HG03460 (cell line): Measurements from ENCODE around the gene MYH9.
"Not testable (repeated sequence)": the region's sequence is repeated elsewhere in the genome, so short reads cannot be mapped to it uniquely, and the experiment has no call there.

Source experiments
- ATAC-seq: cut with Tn5 transposase; IDR thresholded peaks from one replicate; pipeline ENCODE4 v1.9.1; 2021; ENCODE audit not compliant: unreplicated experiment

MYH9 gene

DNA sequence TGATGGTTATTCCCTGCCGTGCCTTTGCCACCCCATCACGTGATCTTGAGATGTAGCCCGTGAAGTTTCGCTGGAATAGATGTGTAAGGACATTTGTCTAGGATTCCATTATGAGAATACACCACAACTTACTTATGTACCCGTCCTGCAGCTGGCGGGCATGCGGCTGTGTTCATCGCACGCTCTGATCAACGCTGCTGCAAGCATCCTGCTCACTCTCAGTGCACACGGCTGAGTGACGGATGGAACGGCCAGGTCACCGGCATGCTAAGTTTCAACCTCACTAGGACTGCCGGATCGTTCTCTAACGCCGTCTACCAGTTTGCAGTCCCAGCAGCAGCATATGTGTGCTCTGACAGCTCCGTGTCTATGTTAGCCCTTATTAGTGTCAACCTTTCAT, 90.2 kb downstream of the MYH9 start:
- no peak for ATAC-seq

DNA sequence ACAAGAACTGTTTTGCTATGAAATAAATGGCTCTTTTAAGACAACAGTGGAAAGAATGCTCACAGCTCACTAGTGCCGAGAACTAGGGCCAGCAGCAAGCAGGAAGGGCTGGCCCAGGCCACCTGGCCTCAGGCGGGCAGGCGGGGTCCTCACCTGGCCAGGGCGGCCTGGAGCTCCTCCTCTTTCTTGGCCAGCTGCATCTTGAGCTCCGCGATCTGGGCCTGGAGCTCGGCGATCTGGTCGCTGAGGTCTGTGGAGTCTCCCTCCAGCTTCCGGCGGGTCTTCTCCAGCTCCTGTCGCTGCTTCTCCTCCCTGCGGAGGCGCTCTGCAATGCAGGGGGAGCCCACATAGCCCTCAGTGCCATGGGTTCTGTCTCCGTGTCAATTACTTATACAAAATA, 91.1 kb downstream of the MYH9 start:
- ATAC-seq = no peak

DNA sequence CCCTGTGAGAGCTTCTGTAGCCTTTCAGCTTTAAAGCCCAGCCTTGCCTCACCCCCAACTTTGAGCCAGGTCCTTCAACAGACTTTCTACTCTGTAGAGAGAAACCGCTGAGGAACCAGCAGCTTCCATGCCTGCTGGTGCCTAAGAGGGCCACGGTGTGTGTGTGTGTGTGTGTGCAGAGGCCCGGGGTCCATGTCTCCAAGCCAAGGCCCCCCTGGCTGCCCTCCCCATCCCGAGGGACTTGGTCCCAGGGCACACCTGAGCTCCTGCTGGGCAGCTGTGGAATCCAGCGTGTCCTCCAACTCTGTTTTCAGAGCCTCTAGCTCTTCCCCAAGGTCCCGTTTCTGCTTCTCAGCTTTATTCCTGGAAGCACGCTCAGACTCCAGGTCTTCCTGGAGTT, 92.5 kb downstream of the MYH9 start:
- ATAC-seq = no peak

DNA sequence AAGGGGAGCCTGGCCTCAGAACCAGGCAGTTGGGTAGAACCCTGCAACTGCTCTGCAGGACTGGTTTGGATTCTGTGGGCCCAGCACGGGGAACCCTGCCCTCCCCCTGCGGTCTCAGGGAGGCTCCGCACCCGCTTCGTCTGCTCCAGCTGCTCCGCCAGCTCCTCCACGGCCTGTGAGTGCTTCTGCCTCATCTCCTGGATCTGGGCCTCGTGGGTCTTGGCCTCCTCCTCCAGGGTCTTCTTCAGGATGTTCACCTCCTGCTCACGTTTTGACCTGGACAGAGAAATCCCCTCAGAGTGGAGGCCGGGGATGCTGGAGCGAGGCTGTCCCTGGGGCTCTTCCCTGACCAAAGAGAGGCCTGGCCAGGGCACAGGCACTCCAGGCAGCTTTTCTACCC, 93.0 kb downstream of the MYH9 start:
- ATAC-seq = no peak

DNA sequence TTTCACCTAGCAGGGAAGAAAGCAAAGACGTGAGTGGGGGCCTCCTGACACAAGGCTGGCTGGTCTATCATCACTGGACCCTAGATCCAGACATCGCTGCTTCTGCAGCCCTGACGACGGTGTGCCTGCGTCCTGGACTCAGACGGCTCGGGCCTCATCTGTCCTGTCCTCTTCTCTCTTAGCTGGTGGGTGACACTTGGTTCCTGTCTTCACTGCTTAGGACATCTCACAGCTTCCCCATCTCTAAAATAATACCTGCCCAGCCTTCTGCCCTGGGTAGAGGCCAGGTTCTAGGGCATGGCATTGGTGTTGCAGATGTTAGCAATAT, 93.5 kb downstream of the MYH9 start:
- no peak for ATAC-seq

DNA sequence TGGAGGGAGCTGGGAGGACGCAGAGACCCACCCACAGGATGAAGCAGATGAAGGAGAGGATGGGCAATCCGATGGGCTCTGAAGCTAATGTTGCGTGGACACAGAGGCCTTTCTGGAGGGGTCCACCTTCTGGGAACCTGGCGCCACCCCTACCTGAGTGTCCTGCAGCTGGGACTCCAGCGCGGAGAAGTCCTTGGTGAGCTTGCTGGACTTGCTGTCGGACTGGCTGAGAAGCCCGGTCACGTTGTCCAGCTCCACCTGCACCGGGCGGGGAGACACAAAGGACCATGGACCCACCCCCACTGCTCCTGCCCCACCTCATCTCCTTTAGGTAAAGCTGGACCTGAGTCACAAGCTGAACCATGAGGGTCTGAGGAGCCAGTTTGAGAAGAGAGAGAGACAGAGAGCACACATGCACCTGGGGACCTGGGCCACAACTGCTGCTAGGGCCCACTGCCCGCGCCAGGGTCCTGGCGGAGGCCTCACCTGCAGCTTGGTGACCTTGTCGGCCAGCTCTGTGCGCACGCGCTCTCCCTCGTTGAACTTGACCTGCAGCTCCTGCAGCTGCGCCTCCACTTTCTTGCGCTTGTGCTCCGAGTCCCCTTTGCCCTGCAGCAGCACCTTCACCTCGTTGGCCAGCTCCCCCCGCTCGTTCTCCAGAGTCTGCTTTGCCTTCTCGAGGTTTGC, 94.0 kb downstream of the MYH9 start:
- ATAC-seq = no peak

DNA sequence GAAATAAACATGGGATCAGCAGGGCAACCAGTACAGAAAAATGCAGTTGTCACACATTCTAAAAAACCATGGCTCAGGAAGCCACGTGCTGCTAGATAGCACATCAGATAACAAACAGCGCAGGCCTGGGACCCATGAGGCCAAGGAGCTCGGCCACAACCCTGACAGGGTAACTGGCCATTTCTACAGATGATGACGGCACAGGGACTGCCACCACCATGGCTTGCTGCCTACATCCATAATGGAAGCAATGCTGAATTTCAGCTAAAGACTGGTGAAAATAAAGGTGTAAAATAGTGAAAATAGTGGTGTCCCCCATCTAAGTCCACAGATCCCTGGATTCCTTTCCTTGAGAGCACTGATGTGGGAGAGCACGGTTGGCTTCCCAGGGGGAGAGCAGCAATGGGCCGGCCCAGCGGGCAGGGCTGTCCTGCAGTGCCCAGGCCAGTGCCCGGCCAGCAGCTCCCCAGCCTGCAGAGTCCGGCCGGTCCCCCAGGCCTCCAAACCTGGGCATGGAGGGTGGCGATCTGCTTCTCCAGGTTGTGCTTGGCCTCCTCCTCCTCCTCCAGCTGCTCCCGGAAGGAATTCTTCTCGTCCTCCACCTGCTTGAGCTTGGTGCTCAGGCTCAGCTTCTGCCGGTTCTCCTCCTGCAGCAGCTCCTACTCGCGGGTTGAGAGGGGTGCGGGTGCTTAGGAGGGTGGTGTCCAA, 94.8 kb downstream of the MYH9 start:
- ATAC-seq = no peak

DNA sequence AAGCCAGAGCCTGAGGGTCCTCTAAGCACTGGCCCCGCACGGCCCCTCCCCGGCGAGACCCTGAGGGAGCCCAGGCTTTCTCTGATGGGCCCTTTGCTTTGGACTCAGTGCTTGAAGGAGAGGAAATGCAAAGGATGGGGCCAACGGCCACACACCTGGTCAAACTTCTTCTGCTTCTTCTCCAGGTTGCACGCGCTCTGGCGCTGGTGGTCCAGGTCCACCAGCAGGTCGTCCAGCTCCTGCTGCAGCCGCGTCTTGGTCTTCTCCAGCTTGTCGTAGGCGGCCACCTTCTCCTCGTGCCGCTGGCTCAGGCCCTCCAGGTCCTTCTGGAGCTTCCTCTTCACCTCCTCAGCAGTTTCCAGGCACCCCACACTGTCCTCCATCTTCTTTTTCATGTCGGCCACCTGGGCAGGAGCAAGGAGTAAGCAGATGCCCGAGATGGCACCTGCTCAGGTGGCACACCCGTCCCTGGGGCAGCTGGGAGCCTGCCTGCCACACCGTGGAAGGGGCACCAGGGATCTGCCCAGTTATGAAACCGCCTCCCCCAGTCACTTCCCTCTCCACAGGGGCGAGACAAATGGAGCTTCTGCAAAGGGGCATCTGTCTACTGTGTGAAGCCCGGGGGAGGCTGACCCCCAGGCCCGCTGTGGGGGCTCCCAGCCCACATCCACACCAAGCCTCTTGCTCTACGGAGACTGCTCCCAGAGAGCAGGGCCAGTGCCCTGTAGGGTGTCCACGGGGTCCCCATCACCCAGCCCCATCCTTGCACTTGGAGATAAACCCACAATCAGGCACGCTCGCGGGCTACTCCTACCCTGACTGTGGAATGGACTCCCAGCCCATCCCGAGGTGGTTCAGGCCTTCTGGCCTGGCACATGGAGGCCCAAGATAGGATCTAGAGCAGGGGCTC, 95.7 kb downstream of the MYH9 start:
- ATAC-seq = no peak

DNA sequence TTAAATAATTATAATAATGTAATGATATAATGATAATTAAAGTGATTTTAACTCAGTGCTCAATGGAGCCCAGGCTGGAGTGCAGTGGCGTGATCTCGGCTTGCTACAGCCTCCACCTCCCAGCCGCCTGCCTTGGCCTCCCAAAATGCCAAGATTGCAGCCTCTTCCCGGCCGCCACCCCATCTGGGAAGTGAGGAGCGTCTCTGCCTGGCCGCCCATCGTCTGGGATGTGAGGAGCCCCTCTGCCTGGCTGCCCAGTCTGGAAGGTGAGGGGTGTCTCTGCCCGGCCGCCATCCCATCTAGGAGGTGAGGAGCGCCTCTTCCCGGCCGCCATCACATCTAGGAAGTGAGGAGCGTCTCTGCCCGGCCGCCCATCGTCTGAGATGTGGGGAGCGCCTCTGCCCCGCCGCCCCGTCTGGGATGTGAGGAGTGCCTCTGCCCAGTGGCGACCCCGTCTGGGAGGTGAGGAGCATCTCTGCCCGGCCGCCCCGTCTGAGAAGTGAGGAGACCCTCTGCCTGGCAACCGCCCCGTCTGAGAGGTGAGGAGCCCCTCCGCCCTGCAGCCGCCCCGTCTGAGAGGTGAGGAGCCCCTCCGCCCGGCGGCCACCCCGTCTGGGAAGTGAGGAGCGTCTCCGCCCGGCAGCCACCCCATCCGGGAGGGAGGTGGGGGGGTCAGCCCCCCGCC, 97.2 kb downstream of the MYH9 start:
- ATAC-seq = not testable (repeated sequence)

DNA sequence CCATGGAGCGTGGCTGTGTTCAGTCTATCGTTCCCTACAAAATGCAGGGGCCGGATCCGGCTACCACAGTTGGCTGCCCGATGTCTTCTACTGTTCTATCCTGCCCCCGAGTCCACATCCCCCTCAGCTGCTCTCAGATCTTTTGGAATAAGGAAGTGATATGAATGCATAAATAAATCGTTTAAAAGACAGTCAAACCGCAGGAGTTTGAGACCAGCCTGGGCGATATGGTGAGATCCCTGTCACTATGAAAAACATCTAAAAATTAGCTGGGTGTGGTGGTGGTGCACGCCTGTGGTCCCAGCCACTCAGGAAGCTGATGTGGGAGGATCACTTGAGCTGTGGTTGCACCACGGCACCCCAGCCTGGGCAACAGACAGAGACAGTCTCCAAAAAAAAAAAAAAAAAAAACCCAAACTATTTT, 97.8 kb downstream of the MYH9 start:
- not testable (repeated sequence) for ATAC-seq

DNA sequence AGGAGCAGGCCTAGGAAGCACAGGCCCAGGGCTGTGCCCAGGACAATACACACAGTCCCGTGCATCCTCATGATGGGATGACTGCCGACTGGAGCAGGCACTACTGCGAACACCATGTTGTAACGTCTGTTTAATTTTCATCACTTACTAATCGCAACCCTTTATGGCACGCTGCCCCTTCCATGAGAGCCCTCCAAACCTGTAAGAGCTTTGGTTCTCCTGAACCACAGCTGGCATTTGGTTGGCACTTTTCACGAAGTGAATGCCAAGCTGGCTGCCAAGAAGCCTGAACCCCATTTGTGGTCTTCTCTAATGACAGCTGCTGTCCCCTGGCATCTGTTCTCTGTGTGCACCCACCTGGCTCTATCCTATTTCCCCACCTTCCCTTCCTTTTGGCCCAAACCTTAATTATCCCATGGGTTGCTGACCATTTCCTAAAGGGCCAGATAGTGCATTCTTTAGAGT, 98.3 kb downstream of the MYH9 start:
- ATAC-seq = no peak

DNA sequence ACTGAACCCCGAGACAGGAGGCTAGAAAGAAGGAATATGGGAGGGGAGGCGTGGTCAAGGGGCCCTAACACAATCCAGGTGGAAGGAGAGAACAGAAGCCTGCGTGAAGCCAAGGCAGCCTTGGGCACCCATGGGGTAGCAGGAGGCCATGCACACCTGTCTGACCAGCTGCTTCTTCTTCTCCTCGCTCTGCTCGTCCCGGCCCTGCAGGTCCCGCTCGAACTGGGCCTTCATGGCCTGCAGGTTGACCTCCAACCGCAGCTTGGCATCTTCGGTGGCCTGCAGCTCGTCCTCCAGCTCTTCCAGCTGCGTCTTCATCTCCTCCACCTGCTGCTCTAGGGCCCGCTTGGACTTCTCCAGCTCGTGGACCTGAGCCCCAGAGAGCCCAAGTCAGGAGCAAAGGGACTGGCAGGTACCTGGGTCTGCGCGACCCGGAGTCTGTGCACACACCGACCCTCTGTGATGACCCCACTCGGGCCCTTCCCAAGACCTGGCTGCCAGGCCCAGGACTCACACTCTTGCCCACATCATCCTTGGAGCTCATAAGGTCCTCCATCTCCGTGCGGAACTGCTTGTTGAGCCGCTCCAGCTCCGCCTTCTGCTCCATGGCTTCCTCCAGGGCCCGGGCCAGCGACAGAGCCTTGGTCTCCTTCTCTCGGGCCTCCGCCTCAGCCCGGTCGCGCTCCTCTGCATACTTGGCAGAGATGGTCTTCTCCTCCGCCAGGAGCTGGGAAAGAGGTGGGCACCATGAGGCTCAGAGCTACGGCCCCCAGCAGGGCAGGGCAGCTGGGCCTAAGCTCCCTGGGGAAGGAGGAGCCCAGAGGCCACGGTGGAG, 99.0 kb downstream of the MYH9 start:
- no peak for ATAC-seq

DNA sequence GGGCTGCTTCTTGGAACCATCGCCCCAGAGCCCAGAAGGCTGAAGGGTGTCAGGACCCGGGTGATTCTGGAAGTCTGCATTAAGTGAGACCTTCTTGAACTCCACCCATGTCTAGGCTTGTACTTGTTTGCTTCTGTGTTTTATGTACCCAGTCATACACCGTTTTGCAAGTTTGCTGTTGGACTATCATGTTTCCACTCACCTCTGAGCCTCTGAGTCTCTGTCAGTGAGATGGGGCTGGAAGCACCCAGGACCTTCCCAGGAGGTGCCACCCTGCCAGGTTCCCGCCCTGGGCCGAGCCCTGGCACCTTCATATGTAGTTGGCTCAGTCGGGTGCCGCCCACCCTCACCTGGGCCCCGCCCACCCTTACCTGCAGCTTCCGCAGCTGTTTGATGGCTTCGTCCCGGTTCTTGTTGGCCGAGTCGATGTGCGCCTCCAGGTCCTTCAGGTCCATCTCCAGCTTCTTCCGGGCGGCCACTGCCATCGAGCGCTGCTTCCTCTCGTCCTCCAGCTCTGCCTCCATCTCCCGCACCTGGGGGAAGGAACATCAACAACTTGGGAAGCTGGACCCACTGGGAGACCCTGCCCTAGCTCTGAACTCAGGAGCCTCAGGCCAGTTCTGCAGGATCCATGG, 99.8 kb downstream of the MYH9 start:
- no peak for ATAC-seq

DNA sequence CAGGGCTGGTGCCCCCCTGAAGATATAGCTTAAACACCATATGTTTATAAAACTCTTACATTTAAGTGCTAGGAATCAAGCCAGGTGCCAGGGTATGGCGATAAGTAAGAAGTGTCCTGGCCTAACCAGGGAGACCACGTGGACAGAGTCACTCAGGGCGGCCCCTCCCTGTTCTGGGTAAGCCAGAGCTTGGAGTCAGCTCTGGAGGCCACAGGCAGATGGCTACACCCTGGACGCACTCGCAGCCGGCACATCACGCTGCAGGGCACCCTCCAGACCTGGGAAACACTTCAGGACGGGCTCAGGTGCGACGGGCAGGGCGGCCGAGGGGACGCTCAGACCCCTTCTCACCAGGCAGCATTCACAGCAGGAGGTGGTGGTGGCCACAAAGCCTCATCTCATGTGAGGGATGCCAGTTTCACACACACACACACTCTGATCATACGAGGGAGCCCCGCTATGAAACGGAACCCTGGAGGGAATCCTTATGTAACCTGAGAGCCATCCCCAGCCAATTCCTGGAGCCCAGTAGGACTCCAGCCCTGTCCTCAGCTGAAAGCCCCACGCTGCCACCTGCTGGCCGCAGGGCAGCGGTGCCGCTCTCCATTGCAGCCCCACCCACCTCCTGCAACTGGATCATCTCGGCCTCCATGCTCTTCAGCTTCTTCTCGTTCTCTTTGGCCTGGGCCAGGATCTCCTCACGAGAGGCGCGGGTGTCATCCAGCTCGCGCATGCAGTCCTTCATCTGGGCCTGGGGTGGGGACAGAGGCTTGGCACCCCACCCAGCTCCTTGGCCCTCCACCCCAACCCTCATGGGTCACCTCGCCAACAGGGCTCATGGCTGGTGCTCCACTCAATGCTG, 101.4 kb downstream of the MYH9 start:
- ATAC-seq = no peak

DNA sequence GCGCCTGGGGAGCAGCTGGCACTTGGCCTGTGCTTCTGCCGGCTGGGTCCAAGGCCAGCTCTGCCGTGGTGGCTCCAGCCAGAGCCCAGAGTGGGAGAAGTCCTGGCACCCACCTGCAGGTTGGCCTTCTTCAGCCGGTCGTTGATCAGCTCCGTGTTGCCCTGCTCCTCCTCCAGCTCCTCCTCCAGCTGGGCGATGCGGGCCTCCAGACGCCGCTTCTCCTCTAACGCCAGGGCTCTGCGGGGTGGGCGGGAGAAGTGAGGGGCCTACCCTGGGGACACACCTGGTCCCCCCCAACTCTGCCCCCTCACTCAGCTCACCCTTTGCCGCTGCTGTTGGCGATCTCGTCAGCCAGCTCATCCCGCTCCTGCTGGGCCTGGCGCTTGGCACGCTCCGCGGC, 102.2 kb downstream of the MYH9 start:
- no peak for ATAC-seq

DNA sequence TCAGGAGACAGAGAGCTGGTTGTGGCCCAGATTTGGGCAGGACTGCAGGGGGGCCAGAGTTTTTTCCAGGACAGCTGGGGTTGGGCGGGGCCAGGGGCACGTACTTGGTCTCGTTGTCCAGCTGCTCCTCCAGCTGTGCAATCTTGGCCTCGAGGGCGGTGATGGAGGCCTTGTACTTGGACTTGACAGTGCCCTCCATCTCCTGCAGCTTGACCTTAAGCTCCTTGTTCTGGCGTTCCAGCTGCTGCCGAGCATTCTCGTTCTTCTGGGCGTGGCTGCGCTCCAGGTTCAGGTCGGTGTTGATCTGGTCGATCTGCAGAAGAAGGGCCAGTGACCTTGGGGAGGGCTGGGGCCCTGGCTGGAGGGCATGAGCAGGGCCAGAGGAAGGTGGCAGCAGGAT, 102.8 kb downstream of the MYH9 start:
- no peak for ATAC-seq

DNA sequence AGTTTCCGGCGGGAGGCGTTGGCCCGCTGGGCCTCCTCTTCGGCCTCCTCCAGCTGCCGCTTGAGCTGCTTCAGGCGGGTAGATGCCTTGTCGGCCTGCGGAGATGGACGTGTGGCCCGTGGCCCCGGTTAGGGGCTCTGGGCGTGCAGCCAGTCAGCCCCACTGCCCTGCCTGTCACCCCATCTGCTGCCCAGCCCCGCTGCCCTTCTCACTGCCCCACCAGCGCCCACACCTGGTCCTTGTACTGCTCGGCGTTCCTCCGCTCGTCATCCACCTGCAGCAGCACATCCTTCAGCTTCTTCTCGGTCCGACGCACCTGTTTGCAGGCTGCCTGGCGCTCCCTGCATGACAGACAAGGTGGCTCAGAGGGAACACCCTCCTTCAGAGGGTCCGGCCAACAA, 103.6 kb downstream of the MYH9 start:
- no peak for ATAC-seq

DNA sequence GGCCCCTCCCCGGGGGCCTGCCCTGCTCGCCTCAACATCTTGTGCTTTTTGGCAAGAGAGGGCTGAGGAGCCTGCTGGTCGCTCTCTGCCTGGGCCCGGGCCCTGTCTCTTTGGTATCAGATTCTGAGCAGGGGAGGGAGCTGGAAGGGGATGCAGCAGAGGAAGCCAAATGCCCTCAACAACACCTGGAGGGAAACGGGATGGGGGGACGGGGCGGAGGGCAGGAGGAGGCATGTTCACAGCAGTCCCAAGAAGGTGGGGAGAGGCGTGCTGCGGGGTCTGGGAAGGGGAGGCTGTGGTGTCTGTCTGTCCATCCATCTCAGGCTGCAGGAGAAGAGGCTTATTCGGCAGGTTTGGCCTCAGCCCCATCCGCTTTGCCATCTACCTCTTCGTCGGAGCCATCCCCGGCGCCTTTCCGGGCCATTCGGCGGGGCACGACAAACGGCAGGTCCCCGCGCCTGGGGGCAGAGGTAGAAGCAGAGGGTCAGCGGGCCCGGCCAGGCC, 105.4 kb downstream of the MYH9 start:
- ATAC-seq = no peak
